HUES64 (cell line): ENCODE data around the gene NPR1.

Source experiments
- H3K27ac ChIP-seq: 2 replicates; pipeline ENCODE4 v1.7.0; 2013; ENCODE audit warnings: low read depth, low read length, inconsistent platforms
- H3K27me3 ChIP-seq: 2 replicates; pipeline ENCODE4 v1.6.1; 2013; ENCODE audit warnings: mild to moderate bottlenecking, low read length; ENCODE audit not compliant: insufficient read depth
- H3K36me3 ChIP-seq: 2 replicates; pipeline ENCODE4 v1.6.1; 2013; ENCODE audit warnings: mild to moderate bottlenecking, low read length; ENCODE audit not compliant: insufficient read depth
- H3K4me1 ChIP-seq: 2 replicates; pipeline ENCODE4 v1.6.1; 2013; ENCODE audit warnings: mild to moderate bottlenecking, low read length, moderate library complexity; ENCODE audit not compliant: insufficient read depth
- H3K4me3 ChIP-seq: 2 replicates; pipeline ENCODE4 v1.5.1; 2013; ENCODE audit warnings: mild to moderate bottlenecking, low read length, moderate library complexity
- H3K9ac ChIP-seq: 2 replicates; pipeline ENCODE4 v1.6.1; 2013; ENCODE audit warnings: mild to moderate bottlenecking, low read depth, low read length
- H3K9me3 ChIP-seq: 2 replicates; pipeline ENCODE4 v1.6.1; 2013; ENCODE audit warnings: low read depth, low read length; ENCODE audit not compliant: insufficient read depth
- WGBS: fragments of 150-250, 120-280 bp; methylation state at CpG from one replicate; pipeline ENCODE4 v1.1.7; 2013; ENCODE audit warnings: missing lambda C conversion rate; 5-methylcytosine and 5-hydroxymethylcytosine counted together

NPR1 gene

DNA sequence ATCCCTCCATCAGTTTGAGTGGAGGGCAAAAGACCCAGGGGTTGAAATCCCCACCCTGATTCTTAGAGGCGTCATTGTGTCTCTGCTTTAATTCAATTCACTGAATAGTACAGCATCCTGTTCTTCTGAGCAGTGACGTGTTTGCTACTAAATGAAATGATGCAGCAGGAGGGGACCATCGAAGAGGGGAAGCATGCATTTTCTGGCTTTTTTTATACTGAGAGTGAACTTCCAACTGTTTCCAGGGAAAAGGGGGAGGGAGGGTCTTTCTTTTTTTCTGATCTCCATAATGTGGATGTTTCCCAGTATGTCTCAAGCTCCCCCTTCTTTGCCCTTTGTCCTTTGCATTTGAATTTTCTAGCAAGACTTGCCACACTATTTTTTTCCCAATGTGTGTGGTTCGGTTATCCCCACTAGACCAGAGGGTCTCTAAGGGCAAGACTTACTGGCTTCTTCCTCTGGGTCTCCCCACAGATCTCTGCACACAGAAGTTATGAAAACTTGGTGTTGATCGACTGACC lies 52.0 kb downstream of the NPR1 start:
- no peak overlapping the region for H3K4me3 ChIP-seq
- H3K4me1 ChIP-seq: peaks cover 21% of the 10 kb centered on the region
- WGBS: 75% methylated on average over 5 of the region's 5 CpGs

DNA sequence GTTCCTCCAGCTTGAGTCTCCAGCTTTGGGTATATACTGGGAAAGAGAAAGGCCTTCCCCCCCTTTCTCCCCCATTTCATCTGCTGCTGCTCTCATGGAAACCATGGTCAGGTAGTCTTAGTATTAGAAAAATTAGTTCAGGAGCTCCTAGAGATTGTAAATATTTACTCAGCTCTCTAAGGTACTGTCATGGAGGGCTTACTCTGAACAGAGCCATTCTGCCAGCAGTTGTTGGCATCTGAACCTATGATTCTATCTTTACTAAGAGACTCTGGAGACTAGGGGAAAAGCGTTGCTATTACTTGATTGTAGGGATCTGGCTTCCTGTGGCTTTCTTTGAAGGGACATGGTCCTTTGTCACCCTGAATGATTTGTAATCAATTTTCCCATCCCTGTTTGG lies 55.5 kb downstream of the NPR1 start:
- Histone ChIP-seq H3K27ac (0 out of 2 replicates have a peak overlapping the region, but pooled peaks have one; percentile 9), H3K27me3 (no peaks in the 10 kb centered on the region), H3K9ac (no peak overlapping the region), H3K36me3 (peaks cover 19% of the 10 kb centered on the region), H3K9me3 (no peaks in the 10 kb centered on the region), H3K4me1 (peaks cover 19% of the 10 kb centered on the region), H3K4me3 (no peak overlapping the region)
- WGBS: 85% methylated on average over 1 of the region's 1 CpG

More for the DNA sequence above, 52.0 kb downstream of the NPR1 start:
- Histone ChIP-seq H3K27me3 (no peaks in the 10 kb centered on the region), H3K27ac (no peak overlapping the region), H3K9ac (no peak overlapping the region), H3K9me3 (no peaks in the 10 kb centered on the region), H3K36me3 (peaks cover 16% of the 10 kb centered on the region)

DNA sequence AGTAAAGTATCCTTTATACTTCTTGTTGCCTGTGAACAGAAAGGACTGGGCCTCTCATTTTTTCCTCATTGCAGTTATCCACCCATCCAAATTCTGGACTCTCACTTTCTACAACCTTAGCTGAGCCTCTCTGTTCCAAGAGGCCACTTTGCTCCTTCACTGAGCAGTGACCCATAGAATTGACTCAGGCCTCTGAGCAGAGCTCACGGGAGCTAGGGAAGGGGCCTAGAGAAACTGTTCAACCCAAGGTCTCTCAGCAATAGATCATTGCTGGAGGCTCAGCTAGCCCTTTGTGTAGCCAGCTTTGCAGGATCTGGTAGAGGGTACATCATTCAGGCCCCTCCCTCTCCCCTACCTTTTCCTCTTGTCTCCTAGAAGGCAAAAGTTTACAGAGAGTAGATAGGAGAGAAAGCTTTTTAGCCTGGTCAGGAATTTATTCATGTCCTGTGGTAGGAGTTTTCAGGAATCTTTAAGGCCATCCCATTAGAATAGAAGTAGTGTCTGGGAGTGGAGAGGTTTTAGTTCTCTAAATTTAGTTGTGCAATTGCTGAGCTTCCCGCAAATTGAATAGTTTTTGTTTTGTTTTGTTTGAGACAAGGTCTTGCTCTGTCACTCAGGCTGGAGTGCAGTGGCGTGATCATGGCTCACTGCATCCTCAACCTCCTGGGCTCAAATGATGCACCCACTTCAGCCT lies 56.1 kb downstream of the NPR1 start:
- 0 out of 2 replicates have a peak overlapping the region, but pooled peaks have one; percentile 10 for H3K27ac ChIP-seq
- no peak overlapping the region for H3K9ac ChIP-seq
- WGBS: 88% methylated on average over 3 of the region's 3 CpGs
- H3K36me3 ChIP-seq: peaks cover 19% of the 10 kb centered on the region
- no peak overlapping the region for H3K4me3 ChIP-seq
- H3K4me1 ChIP-seq: peaks cover 15% of the 10 kb centered on the region; the same call in 1 of the 2 replicates
- H3K9me3 ChIP-seq: no peaks in the 10 kb centered on the region
- no peaks in the 10 kb centered on the region for H3K27me3 ChIP-seq

DNA sequence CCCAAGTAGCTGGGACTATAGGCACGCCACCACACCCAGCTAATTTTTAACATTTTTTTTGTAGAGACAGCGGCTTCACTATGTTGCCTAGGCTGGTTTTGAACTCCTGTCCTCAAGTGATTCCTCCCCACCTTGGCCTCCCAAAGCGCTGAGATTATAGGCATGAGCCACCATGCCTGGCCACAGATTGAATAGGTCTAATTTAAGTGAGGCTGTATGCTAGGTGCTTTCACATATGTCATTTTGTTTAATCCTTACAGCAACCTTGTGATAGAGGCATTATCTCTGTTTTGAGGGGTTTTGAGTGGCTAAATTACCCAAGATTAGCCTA lies 56.6 kb downstream of the NPR1 start:
- H3K9me3 ChIP-seq: no peaks in the 10 kb centered on the region
- no peak overlapping the region for H3K9ac ChIP-seq
- H3K27ac ChIP-seq: no peak overlapping the region
- peaks cover 10% of the 10 kb centered on the region; the same call in 1 of the 2 replicates for H3K4me1 ChIP-seq
- H3K27me3 ChIP-seq: no peaks in the 10 kb centered on the region
- H3K4me3 ChIP-seq: no peak overlapping the region
- H3K36me3 ChIP-seq: peaks cover 16% of the 10 kb centered on the region
- 91% methylated on average over 3 of the region's 3 CpGs for WGBS

DNA sequence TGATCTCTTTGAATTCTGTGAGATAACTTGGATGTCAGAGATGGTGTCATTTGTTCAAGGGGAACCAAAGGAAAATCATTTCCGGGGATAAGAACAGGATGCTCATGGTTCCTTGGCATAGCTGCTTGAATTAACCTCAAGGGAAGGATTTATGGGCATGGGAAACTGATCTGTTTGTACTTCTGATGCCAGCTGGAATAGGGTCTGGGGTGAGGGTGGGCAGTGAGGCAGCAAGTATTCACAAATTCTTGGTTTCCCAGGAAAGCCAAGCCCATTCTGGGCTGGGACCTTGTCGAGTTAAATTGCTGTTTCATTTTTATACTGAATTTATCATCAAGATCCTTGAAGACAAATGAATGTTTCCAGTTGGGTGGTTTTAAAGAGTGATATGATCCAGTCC lies 63.5 kb downstream of the NPR1 start:
- Histone ChIP-seq H3K4me3 (no peak overlapping the region), H3K27me3 (no peaks in the 10 kb centered on the region), H3K27ac (no peak overlapping the region), H3K9me3 (no peaks in the 10 kb centered on the region), H3K4me1 (peaks cover 43% of the 10 kb centered on the region), H3K9ac (no peak overlapping the region), H3K36me3 (peaks cover 56% of the 10 kb centered on the region)
- 90% methylated on average over 1 of the region's 2 CpGs for WGBS

DNA sequence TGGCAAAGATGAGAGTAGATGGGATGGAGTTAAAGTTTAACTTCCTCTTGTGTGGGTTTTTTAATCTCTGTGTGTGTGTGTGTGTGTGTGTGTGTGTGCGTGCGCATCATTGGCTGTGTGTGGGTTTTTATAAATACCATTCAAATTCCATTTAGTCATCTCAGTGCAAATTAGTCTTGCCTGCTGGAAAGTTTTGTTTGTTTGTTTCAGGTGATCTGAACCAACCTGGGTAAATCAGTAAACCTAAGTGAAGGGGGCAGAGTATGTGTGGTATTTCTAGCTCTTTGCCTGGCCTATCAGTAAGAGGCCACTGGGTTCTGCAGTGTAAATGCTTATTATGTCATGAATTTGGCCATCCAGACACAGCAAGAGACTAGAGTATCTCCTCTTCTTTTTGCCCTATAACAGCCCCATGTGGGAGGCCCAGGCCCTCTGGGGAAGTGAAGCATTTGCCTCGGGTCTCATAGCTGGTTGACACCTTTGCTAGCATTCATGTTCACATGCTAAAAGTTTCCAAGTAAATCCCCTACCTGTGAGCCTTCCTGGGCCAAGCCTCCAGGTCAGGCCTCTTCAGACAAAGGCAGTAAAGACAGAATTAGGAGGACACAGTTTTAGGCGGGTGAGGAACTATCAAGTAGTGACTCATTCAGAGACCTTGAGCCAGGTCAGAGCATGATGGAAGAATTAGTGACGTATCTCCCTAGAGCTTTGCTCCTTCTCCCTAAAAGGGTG lies 64.1 kb downstream of the NPR1 start:
- Histone ChIP-seq H3K27ac (no peak overlapping the region), H3K4me3 (no peak overlapping the region), H3K36me3 (peaks cover 59% of the 10 kb centered on the region), H3K9ac (no peak overlapping the region), H3K27me3 (no peaks in the 10 kb centered on the region), H3K9me3 (no peaks in the 10 kb centered on the region), H3K4me1 (peaks cover 45% of the 10 kb centered on the region)
- WGBS: 83% methylated on average over 3 of the region's 5 CpGs
